HG03432 (cell line): ENCODE measurements around the gene ZNF503.

ENCODE experiments used
- ATAC-seq: cut with Tn5 transposase; IDR thresholded peaks from one replicate; pipeline ENCODE4 v1.9.1; 2021; ENCODE audit warnings: mild to moderate bottlenecking, moderate library complexity; ENCODE audit not compliant: unreplicated experiment

ZNF503 gene

GRCh38 chr10:75432176-75432575 lies 30.6 kb upstream of the ZNF503 start:
- ATAC-seq, result no peak

GRCh38 chr10:75431180-75432111 lies 29.9 kb upstream of the ZNF503 start, which contains the start of gene LRMDA:
Gene LRMDA (plus strand): TSS chr10:75431624.
- ATAC-seq, result peak; percentile 51

- ATAC-seq, result no peak
Observed at GRCh38 chr10:75430000-75430763, 28.6 kb upstream of the ZNF503 start.

- no peak for ATAC-seq
Observed at GRCh38 chr10:75429159-75429827, 27.7 kb upstream of the ZNF503 start.

- peak; percentile 67 for ATAC-seq
Observed at GRCh38 chr10:75428434-75429158, 27.0 kb upstream of the ZNF503 start.

GRCh38 chr10:75427951-75428350 lies 26.4 kb upstream of the ZNF503 start:
- ATAC-seq, result no peak

- no peak for ATAC-seq
Observed at GRCh38 chr10:75426880-75427279, 25.3 kb upstream of the ZNF503 start.

- no peak for ATAC-seq
Observed at GRCh38 chr10:75425291-75426079, 23.9 kb upstream of the ZNF503 start.

- ATAC-seq, result no peak
Observed at GRCh38 chr10:75424571-75424970, 23.0 kb upstream of the ZNF503 start.

- ATAC-seq, result no peak
Observed at GRCh38 chr10:75422913-75423312, 21.3 kb upstream of the ZNF503 start.

GRCh38 chr10:75418712-75419111 lies 17.1 kb upstream of the ZNF503 start:
- ATAC-seq, result no peak

- ATAC-seq, result no peak
Observed at GRCh38 chr10:75418293-75418692, 16.7 kb upstream of the ZNF503 start.

GRCh38 chr10:75417522-75417927 lies 16.0 kb upstream of the ZNF503 start:
- ATAC-seq, result no peak

GRCh38 chr10:75414527-75414926 lies 13.0 kb upstream of the ZNF503 start:
- no peak for ATAC-seq

- no peak for ATAC-seq
Observed at GRCh38 chr10:75410132-75411005, 8.8 kb upstream of the ZNF503 start.

- peak; percentile 65 for ATAC-seq
Observed at GRCh38 chr10:75408911-75409885, 7.6 kb upstream of the ZNF503 start.

- ATAC-seq, result no peak
Observed at GRCh38 chr10:75408509-75408875, 6.9 kb upstream of the ZNF503 start.
